SK-N-SH (cell line): ENCODE measurements around the gene SEMA3B.

Source experiments
- CTCF ChIP-seq: fragments of 200-600 bp; sonication (generic); IDR thresholded peaks from 2 replicates; pipeline ENCODE4 v1.6.1; 2017; ENCODE audit warnings: antibody characterized with exemption, mild to moderate bottlenecking, moderate library complexity
- EZH2phosphoT487 ChIP-seq: fragments of 200-600 bp; sonication (generic); IDR thresholded peaks from 2 replicates; pipeline ENCODE4 v1.6.1; 2017; ENCODE audit warnings: low read depth, mixed run types, mild to moderate bottlenecking, antibody characterized with exemption, moderate library complexity, borderline replicate concordance
- FOXJ3 ChIP-seq: sonication (generic); formaldehyde crosslinking; IDR thresholded peaks from 2 replicates; pipeline ENCODE4 v1.5.1; 2020; ENCODE audit warnings: mild to moderate bottlenecking, missing genetic modification reagents
- FOXM1 ChIP-seq: IDR thresholded peaks from 2 replicates; pipeline ENCODE4 v1.4.0; 2012; ENCODE audit warnings: low read depth, mild to moderate bottlenecking
- NRF1 ChIP-seq: IDR thresholded peaks from 2 replicates; pipeline ENCODE4 v1.6.1; 2012; ENCODE audit warnings: low read depth, mild to moderate bottlenecking, low read length
- POLR2AphosphoS5 ChIP-seq: IDR thresholded peaks from 2 replicates; pipeline ENCODE4 v1.6.1; 2012; ENCODE audit warnings: low read depth, low read length
- RXRA ChIP-seq: IDR thresholded peaks from 2 replicates; pipeline ENCODE4 v1.4.0; 2012; ENCODE audit warnings: low read depth, mild to moderate bottlenecking, borderline replicate concordance
- SMC3 ChIP-seq: IDR thresholded peaks from 2 replicates; pipeline ENCODE4 v1.6.1; 2012; ENCODE audit warnings: low read depth, low read length, improper control_type of control experiment
- TAF1 ChIP-seq: IDR thresholded peaks from 2 replicates; pipeline ENCODE4 v1.6.1; 2012; ENCODE audit warnings: low read depth, mild to moderate bottlenecking, low read length, moderate library complexity, borderline replicate concordance
- YY1 ChIP-seq: IDR thresholded peaks from 2 replicates; pipeline ENCODE4 v1.4.0; 2012; ENCODE audit warnings: low read depth, mild to moderate bottlenecking
- TF ChIP-seq, protein P1 (sequence below): fragments of 150-350 bp; IDR thresholded peaks from 2 replicates; pipeline ENCODE4 v1.6.1; 2017; ENCODE audit warnings: antibody characterized with exemption, low read length, low read depth, borderline replicate concordance

- TF ChIP-seq FOXM1 (no peak), NRF1 (no peak), CTCF (no peak), RXRA (no peak), SMC3 (no peak), FOXJ3 (no peak), TAF1 (no peak), POLR2AphosphoS5 (no peak), YY1 (no peak), EZH2phosphoT487 (no peak)
- TF ChIP-seq, protein P1, sequence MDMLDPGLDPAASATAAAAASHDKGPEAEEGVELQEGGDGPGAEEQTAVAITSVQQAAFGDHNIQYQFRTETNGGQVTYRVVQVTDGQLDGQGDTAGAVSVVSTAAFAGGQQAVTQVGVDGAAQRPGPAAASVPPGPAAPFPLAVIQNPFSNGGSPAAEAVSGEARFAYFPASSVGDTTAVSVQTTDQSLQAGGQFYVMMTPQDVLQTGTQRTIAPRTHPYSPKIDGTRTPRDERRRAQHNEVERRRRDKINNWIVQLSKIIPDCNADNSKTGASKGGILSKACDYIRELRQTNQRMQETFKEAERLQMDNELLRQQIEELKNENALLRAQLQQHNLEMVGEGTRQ = no peak
These were observed 7.8 kb downstream of the SEMA3B start for GRCh38 chr3:50276762-50277101.
